Measurements from ENCODE around the gene MON1B.
"Not testable (repeated sequence)": the region's sequence is repeated elsewhere in the genome, so short reads cannot be mapped to it uniquely, and the experiment has no call there.

Gene MON1B

DNA sequence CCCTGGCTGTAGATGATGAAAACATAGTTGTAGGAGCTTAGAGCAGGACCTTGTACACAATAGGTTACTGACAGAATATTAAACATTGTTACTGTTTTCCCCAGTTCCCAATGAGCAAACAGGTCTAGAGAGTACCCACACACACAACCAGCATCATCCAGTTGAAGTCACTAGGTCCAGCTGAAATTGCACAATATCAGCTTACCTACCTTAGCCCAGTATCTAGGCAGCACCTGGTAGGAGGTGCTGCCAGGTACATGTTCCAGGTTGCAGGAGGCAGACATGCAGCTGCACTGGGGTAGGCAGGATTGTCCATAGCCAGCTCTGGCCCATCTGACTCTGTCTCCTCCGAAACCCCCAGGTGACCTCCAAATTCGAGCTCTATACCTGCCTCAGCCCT is 6.8 kb downstream of the MON1B start:
- no peak for DNase-seq (ENCODE audit: low read depth)

DNA sequence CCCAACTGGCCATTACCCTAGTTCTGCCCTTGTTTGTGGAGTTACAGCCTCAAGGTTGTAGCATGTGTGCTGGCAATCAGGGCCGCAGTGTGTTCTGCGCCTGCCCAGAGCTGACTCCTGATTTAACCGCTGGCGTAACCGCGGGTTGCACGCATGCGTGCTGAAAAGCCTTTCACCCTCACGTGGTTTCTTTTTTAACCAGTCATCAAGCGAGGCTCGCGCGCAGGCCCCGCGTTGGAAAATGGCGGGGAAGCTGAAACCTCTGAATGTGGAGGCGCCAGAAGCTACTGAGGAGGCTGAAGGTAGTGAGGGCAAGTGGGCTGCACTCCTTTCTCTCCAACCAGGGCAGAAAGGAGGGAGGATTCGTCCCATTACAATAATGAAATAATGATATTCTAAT is 8.2 kb downstream of the MON1B start, which contains the start of gene SYCE1L:
TSS of gene SYCE1L (plus strand) at position 198 of the 400 bp plus-strand sequence. CDS start at position 242, 44 bp downstream.
- no peak for DNase-seq (ENCODE audit: low read depth)

DNA sequence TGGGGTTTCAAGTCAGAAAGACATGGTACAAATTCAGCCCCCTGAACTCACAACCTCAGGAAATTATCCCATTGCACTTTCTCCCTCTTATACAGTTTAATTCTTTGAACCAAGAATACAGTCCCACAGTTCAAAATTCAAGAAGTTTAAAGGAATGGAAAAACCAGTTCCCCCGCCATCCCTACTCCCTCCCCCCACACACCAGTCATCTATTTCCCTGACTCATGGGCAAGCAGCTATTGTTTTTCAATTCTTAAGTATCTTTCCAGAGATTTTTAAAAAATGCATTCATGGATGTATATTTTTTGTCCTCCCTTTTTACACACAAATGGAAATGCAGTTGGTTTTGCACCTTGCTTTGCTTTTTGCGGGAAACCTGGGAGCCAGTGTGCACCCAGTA is 15.5 kb downstream of the MON1B start:
- no peak for DNase-seq (ENCODE audit: low read depth)

DNA sequence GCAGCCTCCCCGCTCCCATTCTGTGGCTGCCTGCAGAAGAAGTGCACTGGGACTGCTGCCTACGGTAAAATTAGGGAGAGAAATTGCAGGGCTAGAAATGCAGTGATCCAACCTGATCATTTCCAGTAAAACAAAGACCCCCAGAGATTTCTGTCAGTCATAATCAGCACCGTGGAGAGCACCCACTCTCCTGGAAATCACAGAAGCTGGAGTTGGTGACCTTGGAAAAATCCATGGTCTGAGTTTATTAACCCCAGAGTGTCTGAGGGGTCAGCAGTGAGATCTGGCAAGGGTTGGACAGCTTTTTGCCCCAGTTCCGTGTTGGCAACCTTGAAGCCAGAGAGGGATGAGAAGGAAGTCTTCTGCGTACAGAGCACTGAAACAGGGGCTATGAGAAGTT is 16.0 kb downstream of the MON1B start:
- DNase-seq (ENCODE audit: low read depth): no peak

DNA sequence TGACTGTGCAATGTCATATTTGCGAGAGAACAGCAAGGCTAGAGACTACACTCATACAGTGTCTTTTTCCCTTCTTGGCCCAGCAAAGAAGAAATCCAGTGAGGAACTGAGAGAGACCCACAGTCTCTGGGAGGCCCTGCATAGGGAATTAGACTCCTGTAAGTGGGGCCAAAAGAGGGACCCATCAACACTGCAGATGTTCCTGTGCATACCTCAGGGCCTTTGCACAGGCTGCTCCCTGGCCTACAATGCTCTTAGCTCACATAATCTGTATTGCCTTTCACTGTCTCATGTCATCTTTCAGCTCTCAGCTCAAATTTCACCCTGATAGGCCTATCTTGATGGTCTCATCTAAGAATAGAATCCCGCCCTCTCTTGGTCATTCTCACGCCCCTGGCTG is 17.4 kb downstream of the MON1B start:
- DNase-seq (ENCODE audit: low read depth): no peak

DNA sequence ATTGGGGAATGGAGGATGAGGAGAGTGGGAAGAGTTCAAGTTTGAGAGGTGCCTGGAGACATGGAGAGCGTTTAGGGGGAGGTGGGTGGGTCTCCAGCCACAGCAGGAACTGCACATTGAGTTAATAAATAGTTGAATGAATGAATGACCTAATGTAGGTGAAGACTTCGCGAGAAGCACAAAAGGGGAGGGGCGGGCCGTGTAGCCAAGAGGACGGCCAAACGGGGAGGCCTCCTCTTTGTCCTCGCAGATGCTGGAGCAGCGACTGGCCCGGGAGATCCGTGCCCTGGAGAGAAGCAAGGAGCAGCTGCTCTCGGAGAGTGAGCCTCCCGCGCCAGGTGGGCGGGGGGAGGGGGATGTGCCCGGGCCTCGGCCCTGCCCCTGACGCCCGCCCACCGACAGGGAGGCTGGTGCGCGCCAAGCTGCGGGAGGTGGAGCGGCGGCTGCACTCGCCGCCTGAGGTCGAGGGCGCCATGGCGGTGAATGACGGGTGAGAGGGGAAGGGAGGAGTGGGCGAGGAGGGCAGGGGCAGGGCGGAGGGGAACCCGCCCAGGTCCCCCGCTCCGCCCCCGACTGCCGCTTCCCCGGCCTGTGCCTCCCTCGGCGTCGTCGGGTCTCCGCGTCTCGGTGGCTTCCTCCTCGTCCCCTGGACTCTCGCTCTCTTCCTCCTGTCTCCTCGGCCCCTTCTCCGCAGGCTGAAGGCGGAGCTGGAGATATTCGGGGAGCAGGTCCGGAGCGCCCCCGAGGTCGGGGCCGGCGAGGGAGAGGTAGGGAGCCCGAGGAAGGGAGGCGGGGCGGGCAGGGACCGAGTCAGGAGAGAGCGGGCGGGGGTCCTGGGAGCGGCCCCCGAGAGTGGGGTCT is 21.1 kb downstream of the MON1B start:
- no peak for DNase-seq (ENCODE audit: low read depth)

DNA sequence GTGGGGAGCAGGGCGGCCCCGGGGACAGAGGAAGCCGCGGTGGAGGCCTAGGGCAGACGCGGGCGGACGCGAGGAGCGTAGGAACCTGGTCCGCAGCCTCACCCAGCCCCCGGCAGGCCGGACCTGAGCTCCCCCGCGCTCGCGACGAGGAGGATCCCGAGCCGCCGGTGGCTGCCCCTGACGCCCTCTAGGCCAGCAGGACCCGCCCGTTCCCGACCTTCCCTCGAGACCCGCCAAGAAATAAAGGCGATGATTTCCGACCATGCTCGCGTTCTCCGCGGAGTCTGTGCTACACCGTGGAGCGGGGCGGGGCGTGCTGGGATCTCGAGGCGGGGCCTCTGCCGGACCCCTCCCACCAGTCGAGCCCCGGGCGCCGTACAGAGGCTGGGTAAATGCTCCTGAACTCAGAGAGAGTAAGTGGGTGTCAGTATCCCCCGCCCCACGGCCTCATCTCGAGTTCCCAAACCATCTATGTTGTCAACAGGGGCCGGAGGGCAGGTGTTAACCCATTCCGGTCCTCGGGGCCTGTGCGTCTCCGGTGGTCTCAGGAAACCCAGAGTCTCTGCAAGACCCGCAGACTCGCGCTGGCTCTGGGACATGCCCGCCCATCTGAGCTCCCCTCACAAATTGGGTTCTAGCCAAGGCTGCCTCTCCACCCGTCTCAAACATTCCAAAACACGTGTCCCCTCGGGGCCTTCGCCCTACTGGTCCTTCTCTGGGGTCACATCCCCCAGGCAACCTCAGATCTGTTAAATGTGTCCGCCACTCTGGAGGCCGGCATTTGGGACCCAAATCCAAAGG is 22.0 kb downstream of the MON1B start:
- DNase-seq (ENCODE audit: low read depth): no peak

DNA sequence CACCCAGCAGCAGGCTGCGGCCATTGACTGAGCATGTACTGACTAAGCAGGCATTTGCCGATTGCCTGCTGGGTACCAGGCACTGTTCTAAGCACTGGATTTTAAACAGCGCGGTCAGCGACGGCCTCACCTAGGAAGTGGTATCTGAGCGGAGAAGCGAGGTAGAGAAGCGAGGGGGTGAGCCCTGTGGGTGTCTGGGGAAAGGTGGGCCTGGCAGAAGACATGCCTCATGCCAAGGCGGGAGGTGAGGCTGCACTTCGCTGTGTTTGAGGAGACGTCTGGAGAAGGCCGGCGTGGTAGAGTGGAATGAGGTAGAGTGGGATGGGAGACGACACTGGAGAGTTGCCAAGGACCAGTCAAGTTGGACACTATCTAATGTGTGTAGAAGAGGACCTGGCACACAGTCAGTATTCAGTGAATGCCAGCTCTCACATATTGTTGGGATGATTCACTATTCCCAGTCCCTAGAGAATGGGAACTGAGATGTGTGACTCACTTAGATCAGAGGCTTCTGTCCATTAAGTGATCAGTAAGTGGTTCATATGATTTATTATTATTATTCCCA is 22.6 kb downstream of the MON1B start:
- peak; percentile 81 for DNase-seq (ENCODE audit: low read depth)

DNA sequence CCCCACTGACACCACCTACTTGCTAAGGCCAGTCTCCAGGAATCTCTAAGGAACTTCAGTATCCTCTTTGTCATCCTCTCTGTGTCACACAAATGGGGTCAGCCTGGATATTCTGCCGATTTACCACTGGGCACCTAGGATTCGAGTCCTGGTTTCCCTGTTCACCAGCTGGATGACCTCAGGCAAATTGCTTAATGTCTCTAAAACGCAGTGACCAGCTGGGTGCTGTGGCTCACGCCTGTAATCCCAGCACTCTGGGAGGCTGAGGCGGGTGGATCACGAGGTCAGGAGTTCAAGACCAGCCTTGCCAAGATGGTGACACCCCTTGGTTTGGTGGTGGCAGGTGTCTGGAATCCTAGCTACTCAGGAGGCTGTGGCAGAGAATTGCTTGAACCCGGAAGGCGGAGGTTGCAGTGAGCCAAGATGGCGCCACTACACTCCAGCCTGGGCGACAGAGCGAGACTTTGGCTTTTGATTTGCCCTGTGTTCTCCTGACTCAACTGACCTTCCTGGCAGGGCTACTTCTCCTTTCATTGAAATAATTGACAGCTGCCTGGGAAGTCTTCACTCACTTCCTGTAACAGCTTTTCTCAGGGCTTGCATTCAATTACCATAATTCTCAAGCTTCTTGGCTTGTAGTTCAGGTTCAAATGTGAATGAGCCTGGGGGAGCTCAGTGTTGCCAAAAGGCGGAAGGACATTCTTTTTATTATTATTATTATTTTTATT is 23.6 kb downstream of the MON1B start:
- no peak for DNase-seq (ENCODE audit: low read depth)

DNA sequence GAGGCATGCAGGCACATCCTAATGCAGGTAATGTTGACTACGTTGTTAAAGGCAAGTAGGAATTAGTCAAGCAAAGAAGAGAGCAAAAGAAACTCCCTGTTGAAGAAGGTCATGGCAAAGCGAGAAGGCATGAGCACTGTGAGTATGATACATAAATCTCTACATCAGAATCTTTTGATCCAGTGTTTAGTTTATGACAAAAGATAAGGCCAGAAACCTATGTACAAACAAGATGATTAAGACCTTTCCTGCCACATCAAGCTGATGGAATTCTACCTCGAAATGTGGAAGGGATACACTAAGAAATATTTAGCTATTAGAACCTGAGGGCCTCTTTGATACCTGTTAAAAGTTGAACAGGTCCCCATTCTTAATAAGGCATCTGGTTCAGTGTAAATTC is 28.4 kb downstream of the MON1B start:
- DNase-seq (ENCODE audit: low read depth): no peak

DNA sequence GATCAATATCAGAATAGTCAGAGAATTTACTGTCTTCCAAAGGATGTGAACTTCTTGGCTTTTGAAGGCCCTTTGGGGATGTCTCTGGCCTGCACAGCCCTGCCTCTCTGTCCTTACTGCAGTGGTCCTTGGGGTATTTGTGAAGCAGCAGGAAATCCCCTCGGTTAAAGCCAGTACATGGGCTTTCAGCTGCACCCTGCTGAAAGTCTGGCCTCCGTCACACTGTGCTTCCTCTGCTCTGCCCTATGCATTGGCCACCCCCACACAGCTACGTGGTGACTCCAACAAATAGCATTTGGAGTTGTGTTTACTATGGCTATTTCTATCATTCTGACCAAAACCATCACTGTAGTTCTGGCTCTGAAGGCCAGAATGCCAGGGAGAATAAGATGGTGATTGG is 29.4 kb downstream of the MON1B start:
- no peak for DNase-seq (ENCODE audit: low read depth)

DNA sequence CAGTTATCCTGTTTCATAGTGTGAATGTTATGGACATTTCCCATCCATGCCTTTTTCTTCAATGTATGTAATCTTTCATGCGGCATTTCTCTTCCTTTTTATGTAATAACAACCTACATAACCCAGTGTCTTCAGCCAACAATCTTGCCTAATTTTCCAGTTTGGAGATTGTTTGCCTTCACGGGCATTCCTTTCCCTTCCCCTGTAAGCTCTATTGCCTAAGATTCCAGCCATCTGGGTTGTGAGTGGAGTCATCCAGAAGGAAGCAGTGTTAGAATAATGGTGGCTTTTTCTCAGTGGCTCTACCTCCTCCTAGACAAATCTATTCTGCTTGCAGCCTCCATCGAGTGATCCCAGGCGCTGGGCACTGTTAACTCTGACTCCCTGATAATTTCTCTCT is 30.5 kb downstream of the MON1B start:
- no peak for DNase-seq (ENCODE audit: low read depth)

DNA sequence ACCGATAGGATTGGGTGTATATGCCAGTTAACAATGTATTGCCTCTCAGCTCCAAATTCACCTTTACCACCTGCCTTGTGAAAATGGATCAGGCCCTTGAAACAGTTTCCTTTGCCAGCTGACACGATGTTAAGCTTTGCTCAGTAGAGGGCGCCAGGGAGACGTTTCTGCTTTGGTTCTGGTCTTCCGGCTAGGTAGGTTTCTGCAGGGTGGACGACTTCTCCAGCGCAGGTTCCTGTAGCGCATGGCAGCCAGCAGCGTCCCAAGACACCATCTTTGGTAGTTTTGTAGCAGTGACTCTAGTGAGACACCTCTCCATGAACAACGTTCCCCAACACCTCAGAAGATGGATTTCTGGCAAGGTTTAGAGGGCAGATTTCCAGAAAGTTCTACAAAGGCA is 32.2 kb downstream of the MON1B start:
- DNase-seq (ENCODE audit: low read depth): no peak

DNA sequence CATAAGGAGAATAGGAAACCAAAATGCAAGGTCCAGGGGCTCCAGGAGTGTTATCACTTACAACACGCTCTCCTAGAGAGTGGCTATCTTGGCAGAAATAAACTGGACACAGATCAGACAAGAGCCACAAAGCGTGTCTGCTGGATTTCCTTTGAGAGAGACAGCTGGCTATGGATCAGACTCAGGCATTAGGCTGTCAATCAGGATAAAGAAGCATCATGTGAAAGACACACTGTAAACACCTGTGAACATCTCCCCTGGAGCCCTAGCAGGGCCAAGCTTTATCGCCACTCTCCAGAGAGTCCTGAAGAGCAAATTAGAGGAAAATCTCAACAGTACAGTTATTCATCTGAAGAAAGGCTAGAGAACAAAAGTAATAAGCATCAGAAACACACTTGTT is 34.2 kb downstream of the MON1B start:
- DNase-seq (ENCODE audit: low read depth): no peak

DNA sequence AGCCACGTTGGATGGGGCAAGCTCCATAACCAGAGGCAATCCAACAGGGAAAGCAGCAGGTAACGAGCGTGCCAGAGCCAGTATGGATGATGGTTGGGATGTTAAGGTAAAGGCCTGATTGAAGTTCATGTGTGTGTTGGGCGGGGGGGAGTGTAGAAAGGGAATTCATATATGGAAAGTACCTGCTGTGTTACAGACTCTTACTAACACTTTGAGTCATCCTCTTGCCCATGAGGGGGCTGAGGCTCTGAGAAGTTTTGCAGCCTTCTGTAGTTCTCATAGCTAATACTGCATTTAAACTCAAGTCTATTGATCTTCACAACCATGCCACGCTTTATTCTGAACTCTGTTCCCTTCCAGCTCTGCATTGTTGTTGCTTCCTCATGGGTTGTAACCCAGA is 36.8 kb downstream of the MON1B start:
- no peak for DNase-seq (ENCODE audit: low read depth)

DNA sequence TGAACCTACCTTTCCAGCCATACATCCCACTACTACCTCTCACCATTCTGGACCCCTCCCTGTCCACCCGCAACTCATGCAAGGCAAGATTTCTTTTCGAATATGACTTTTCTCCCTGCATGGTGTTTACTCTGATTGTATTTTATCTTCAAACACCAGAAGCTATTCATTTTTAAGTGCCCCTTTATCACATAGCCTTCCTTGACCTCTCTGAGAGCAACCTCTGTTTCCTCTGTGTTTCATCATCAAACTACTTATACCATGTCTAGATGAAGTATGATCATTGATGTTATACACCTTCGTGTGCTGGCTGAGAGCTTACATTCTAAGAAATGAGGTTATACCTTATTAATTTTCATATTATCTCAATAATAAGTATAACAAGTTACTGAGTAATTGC is 40.1 kb downstream of the MON1B start:
- no peak for DNase-seq (ENCODE audit: low read depth)

DNA sequence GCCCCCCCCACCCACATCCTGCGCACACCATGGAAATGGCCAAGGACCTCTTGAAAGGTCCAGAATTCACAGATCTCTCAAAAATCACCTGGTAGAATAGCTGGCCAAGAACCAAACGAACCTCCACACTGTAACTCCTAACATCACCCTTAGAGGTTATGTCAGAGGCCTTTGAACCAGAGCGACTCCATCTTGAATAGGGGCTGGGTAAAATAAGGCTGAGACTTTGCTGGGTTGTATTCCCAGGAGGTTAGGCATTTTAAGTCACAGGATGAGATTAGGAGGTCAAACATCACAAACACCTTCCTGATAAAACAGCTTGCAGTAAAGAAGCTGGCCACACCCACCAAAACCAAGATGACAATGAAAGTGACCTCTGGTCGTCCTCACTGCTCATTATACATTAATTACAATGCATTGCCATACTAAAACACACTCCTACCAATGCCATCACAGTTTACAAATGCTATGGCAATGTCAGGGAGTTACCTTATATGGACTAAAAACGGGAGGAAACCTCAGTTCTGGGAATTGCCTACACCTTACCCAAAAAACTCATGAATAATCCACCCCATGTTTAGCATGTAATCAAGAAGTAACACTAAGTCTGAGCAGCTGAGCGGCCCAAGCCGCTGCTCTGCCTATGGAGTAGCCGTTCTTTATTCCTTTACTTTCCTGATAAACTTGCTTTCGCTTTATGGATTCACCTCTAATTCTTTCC is 43.0 kb downstream of the MON1B start:
- DNase-seq (ENCODE audit: low read depth): no peak

DNA sequence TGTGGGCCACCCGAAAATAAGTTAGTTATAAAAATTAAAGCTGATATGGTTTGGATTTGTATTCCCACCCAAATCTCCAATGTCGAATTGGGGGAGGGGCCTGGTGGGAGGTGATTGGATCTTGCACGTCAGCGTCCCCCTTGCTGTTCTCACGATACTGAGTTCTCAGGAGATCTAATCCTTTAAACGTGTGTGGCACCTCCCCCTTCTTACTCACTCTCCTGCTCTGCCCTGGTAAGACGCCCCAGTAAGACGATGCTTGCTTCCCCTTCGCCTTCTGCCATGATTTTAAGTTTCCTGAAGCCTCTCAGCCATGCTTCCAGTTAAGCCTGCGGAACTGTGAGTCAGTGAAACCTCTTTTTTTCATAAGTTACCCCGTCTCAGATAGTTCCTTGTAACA is 43.6 kb downstream of the MON1B start:
- DNase-seq (ENCODE audit: low read depth): no peak

DNA sequence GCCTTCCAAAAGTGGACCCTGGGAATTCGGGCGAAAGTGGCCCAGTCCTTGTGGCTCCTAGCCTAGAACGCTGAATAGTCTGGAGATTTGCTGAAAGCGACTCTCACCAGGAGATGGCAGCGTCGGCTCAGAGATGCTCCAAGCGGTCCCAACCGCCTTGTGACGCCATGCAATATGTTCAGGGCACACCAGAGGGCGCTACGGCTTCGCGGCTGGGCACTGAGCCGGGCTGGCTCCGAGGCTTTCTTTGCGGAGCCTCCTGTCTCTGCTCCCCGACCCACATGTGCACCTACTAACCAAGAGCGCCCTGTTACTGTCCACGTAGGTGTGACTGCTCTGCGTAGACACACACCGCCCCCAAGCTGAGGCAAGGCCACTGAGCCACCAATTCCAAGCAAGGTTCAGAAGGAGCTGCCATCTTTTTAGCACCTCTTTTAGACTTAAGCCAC is 45.1 kb downstream of the MON1B start:
- peak; percentile 36 for DNase-seq (ENCODE audit: low read depth)

DNA sequence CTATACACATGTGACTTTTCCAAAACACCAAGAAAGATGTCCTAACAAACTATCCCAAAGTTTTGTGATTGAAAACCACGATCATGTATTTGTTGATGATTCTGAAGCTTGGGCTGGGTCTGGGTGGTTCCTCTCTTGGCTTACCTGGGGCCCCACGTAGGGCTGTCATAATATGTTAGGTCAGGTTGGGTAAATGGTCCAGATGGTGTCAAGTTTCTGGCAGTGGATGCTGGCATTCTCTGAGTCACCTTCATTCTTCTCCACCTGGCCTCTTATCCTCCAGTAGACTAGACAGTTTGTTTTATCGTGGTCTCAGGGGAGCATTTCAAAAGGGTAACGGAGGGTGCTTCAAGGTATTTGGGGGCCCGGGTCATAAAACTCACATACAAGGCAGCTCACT is 47.6 kb downstream of the MON1B start:
- DNase-seq (ENCODE audit: low read depth): no peak

DNA sequence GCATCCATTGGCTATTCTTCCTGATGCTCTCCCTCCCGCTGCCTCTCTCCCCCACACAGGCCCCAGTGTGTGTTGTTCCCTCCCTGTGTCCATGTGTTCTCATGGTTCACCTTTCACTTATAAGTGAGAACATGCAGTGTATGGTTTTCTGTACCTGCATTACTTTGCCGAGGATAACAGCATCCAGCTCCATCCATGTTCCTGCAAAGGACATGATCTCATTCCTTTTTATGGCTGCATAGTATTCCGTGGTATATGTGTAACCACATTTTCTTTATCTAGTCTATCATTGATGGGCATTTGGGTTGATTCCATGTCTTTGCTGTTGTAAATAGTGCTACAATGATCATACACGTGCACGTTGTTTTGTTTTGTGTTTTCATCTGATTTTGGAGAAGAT is 51.5 kb downstream of the MON1B start:
- not testable (repeated sequence) for DNase-seq (ENCODE audit: low read depth)

DNA sequence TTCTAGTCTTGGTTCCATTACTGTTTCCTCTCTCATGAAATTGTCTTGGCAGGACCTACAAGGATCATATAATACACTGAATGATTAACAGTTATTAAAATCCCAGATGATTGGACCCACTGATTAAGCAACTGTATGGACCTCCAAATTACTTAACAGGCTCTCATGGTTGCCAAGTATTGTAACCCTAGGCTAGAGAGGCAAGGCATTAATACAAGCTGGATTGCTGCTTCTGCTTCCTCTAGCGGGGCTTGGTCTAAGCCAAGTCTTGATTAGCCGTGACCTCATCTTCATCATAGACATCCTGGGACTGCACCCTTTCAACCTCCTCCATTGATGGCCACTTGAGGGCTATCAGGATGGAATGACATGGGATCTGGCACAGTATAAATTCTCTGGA is 55.2 kb downstream of the MON1B start:
- no peak for DNase-seq (ENCODE audit: low read depth)

Data from non-pigmented ciliary epithelial cell (primary cell).